WTC11 (cell line): Measurements from ENCODE around the gene AMBP. TPM values are rescaled to one million over a fixed set of nuclear protein-coding genes. Genes with fewer than 3 reads are reported as not detected.

Source experiments
- ATAC-seq: fragments of 200-7000 bp; cut with Tn5 transposase; 2 replicates; pipeline ENCODE4 v1.10.0; 2021; ENCODE audit warnings: mild to moderate bottlenecking, moderate library complexity
- CTCF ChIA-PET: fragments of 300-600 bp; sonication (Branson Sonifier 250); formaldehyde crosslinking; loops from one replicate; lab custom pipeline; 2021; ENCODE audit warnings: antibody characterized with exemption; lab: Charles Lee
- POLR2A ChIA-PET: fragments of 350-600 bp; sonication (Branson Sonifier 250); formaldehyde crosslinking; loops from one replicate; lab custom pipeline; 2021; ENCODE audit warnings: antibody characterized with exemption; lab: Charles Lee
- DNase-seq: peaks from one replicate; pipeline ENCODE4 v3.0.0; 2021; ENCODE audit warnings: low spot score
- H3K27ac Mint-ChIP-seq: 2 replicates; pipeline ENCODE4 v1.8.0; 2021; ENCODE audit warnings: mixed read lengths
- H3K27me3 Mint-ChIP-seq: 2 replicates; pipeline ENCODE4 v1.8.0; 2021; ENCODE audit warnings: low read depth, mild to moderate bottlenecking, moderate library complexity, mixed read lengths
- H3K36me3 Mint-ChIP-seq: 2 replicates; pipeline ENCODE4 v1.8.0; 2021; ENCODE audit warnings: mixed read lengths
- H3K4me1 Mint-ChIP-seq: 2 replicates; pipeline ENCODE4 v1.8.0; 2022; ENCODE audit warnings: mixed read lengths
- H3K4me3 Mint-ChIP-seq: 2 replicates; pipeline ENCODE4 v1.8.0; 2021; ENCODE audit warnings: mild to moderate bottlenecking, moderate library complexity, mixed read lengths
- H3K9me3 Mint-ChIP-seq: 2 replicates; pipeline ENCODE4 v1.8.0; 2021; ENCODE audit warnings: mixed read lengths
- ARID4B ChIP-seq: sonication (generic); formaldehyde crosslinking; IDR thresholded peaks from 2 replicates; pipeline ENCODE4 v1.8.0; 2023; ENCODE audit warnings: missing genetic modification reagents, mild to moderate bottlenecking, borderline replicate concordance
- ATF1 ChIP-seq: sonication (generic); formaldehyde crosslinking; IDR thresholded peaks from 2 replicates; pipeline ENCODE4 v1.8.1; 2023; ENCODE audit warnings: mild to moderate bottlenecking, moderate library complexity, missing genetic modification reagents
- ATF2 ChIP-seq: sonication (generic); formaldehyde crosslinking; IDR thresholded peaks from 2 replicates; pipeline ENCODE4 v1.8.1; 2022; ENCODE audit warnings: low read depth, missing genetic modification reagents, borderline replicate concordance
- ESRRA ChIP-seq: sonication (generic); formaldehyde crosslinking; IDR thresholded peaks from 2 replicates; pipeline ENCODE4 v1.8.1; 2022; ENCODE audit warnings: mild to moderate bottlenecking, missing genetic modification reagents, borderline replicate concordance
- FOXJ3 ChIP-seq: sonication (generic); formaldehyde crosslinking; IDR thresholded peaks from 2 replicates; pipeline ENCODE4 v1.9.0; 2021; ENCODE audit warnings: missing genetic modification reagents, mild to moderate bottlenecking, borderline replicate concordance
- GRHL2 ChIP-seq: fragments of 250-450 bp; sonication (Bioruptor Pico); IDR thresholded peaks from 2 replicates; pipeline ENCODE4 v1.8.0; 2022; ENCODE audit warnings: mild to moderate bottlenecking, moderate library complexity; ENCODE audit not compliant: insufficient replicate concordance, severe bottlenecking
- GTF2I ChIP-seq: fragments of 250-450 bp; sonication (Bioruptor Pico); conservative IDR thresholded peaks from 2 replicates; pipeline ENCODE4 v1.4.0; 2021; ENCODE audit warnings: mild to moderate bottlenecking
- JAZF1 ChIP-seq: fragments of 250-450 bp; sonication (Bioruptor Pico); IDR thresholded peaks from 2 replicates; pipeline ENCODE4 v1.9.0; 2021; ENCODE audit warnings: moderate library complexity, mild to moderate bottlenecking, inconsistent platforms
- NFYB ChIP-seq: sonication (generic); formaldehyde crosslinking; conservative IDR thresholded peaks from 2 replicates; pipeline ENCODE4 v1.8.0; 2022; ENCODE audit warnings: low read depth, missing genetic modification reagents
- NR3C1 ChIP-seq: sonication (generic); formaldehyde crosslinking; conservative IDR thresholded peaks from 2 replicates; pipeline ENCODE4 v1.8.1; 2023; ENCODE audit warnings: low read depth, mild to moderate bottlenecking, missing genetic modification reagents
- PRDM15 ChIP-seq: sonication (generic); formaldehyde crosslinking; IDR thresholded peaks from 2 replicates; pipeline ENCODE4 v1.8.0; 2022; ENCODE audit warnings: missing genetic modification reagents
- SMAD3 ChIP-seq: sonication (generic); formaldehyde crosslinking; IDR thresholded peaks from 2 replicates; pipeline ENCODE4 v1.8.0; 2022; ENCODE audit warnings: missing genetic modification reagents, mild to moderate bottlenecking, borderline replicate concordance
- USF1 ChIP-seq: sonication (generic); formaldehyde crosslinking; IDR thresholded peaks from 2 replicates; pipeline ENCODE4 v1.8.0; 2022; ENCODE audit warnings: mild to moderate bottlenecking, missing genetic modification reagents
- ZBTB21 ChIP-seq: sonication (generic); formaldehyde crosslinking; IDR thresholded peaks from 2 replicates; pipeline ENCODE4 v1.8.1; 2023; ENCODE audit warnings: mild to moderate bottlenecking, missing genetic modification reagents, borderline replicate concordance
- ZBTB43 ChIP-seq: sonication (generic); formaldehyde crosslinking; IDR thresholded peaks from 2 replicates; pipeline ENCODE4 v1.8.1; 2023; ENCODE audit warnings: mild to moderate bottlenecking, missing genetic modification reagents
- ZNF138 ChIP-seq: sonication (generic); formaldehyde crosslinking; conservative IDR thresholded peaks from 2 replicates; pipeline ENCODE4 v1.8.1; 2022; ENCODE audit warnings: mild to moderate bottlenecking, moderate library complexity, missing genetic modification reagents
- ZNF512 ChIP-seq: sonication (generic); formaldehyde crosslinking; IDR thresholded peaks from 2 replicates; pipeline ENCODE4 v1.8.1; 2022; ENCODE audit warnings: missing genetic modification reagents, borderline replicate concordance
- ZSCAN18 ChIP-seq: fragments of 250-450 bp; sonication (Bioruptor Pico); IDR thresholded peaks from 2 replicates; pipeline ENCODE4 v2.1.2; 2022; ENCODE audit warnings: mild to moderate bottlenecking, moderate library complexity
- total RNA-seq: library from RNA; stranded (reverse); gene quantifications from 3 replicates; pipeline ENCODE4 v1.2.3, GENCODE V29; 2021

The AMBP gene
- total RNA-seq, 1 experiment from 2014 or later = 3.3 TPM

- ATAC-seq = no peak
- Mint-ChIP-seq H3K27me3 (no peaks in the 10 kb centered on the region; the same call in 1 of the 2 replicates), H3K4me1 (no peaks in the 10 kb centered on the region), H3K36me3 (no peaks in the 10 kb centered on the region), H3K4me3 (no peak overlapping the region), H3K9me3 (no peaks in the 10 kb centered on the region), H3K27ac (no peak overlapping the region)
- ChIA-PET POLR2A (no interaction called here), CTCF (no interaction called here)
- no peak for TF ChIP-seq SMAD3 (CRISPR knock-in tag)
- TF ChIP-seq ESRRA (CRISPR knock-in tag) = no peak
- TF ChIP-seq ZBTB43 = no peak
- no peak for TF ChIP-seq NR3C1 (CRISPR knock-in tag)
- no peak for TF ChIP-seq ZNF512 (CRISPR knock-in tag)
- TF ChIP-seq ARID4B (CRISPR knock-in tag) = no peak
- TF ChIP-seq USF1 (CRISPR knock-in tag) = no peak
- TF ChIP-seq JAZF1 (CRISPR knock-in tag) = no peak
- no peak for TF ChIP-seq GRHL2 (CRISPR knock-in tag)
- no peak for TF ChIP-seq FOXJ3 (CRISPR knock-in tag)
- TF ChIP-seq ZNF138 (CRISPR knock-in tag) = no peak
- DNase-seq = no peak
Observed at GRCh38 chr9:114060711-114061110, 17.4 kb downstream of the AMBP start.

GRCh38 chr9:114060070-114060469, 18.0 kb downstream of the AMBP start:
- Mint-ChIP-seq H3K36me3 (no peaks in the 10 kb centered on the region), H3K4me3 (no peak overlapping the region), H3K27ac (no peak overlapping the region), H3K27me3 (no peaks in the 10 kb centered on the region; the same call in 1 of the 2 replicates), H3K9me3 (no peaks in the 10 kb centered on the region), H3K4me1 (0 out of 2 replicates have a peak, but pooled peaks cover 3% of the 10 kb centered on the region)
- ChIA-PET CTCF (interaction anchor here (2.2 kb wide), 1 partner anchor 22 kb away, joined by 11 read pairs; no protein-coding TSS in a partner anchor), POLR2A (no interaction called here)
- ATAC-seq = no peak
- no peak for DNase-seq
- TF ChIP-seq ATF1 (CRISPR knock-in tag) = no peak
- TF ChIP-seq ATF2 = no peak
- TF ChIP-seq PRDM15 (CRISPR knock-in tag) = no peak
- no peak for TF ChIP-seq GTF2I
- TF ChIP-seq ZBTB21 (CRISPR knock-in tag) = no peak
- TF ChIP-seq ZSCAN18 (CRISPR knock-in tag) = no peak
- TF ChIP-seq ZBTB43 = no peak
- no peak for TF ChIP-seq NFYB (CRISPR knock-in tag)
- TF ChIP-seq ZNF138 (CRISPR knock-in tag) = no peak
